ENCODE measurements around the gene RAD51D. TPM values are rescaled to one million over a fixed set of nuclear protein-coding genes. Genes with fewer than 3 reads are reported as not detected.
"Not testable (repeated sequence)": the region's sequence is repeated elsewhere in the genome, so short reads cannot be mapped to it uniquely, and the experiment has no call there.

Gene RAD51D
- polyA plus RNA-seq, 1 donor from 2014 or later, result 19.0 TPM

DNA sequence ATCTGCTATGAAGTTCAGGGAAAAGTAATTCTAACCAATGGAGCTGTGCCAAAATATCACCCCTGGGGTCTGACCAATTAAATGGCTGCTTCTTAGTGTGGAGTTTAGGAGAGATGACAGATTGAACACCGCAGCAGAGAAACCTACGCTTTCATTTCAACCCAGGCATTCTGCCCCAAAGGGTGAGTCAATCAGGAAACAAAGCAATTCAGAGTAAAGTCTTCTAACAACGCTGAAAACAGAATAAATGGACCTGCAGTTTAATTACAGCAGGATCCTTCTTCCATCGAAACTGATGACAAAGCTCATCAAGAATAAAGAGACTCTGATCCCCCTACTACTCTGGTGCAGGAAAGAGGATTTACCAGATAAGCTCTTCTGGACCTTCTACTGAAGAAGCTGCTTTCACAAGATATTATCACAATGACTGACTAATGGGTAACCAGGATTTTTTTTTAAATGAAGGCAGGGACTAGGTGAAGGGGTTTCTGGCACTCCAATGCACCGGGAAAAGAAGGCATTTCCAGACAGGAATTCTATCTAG, 72.8 kb downstream of the RAD51D start:
- Histone ChIP-seq H3K4me3 (ENCODE audit: low read length) (no peak overlapping the region), H3F3A (ENCODE audit: insufficient read depth, low read length, poor library complexity, severe bottlenecking) (no peaks in the 10 kb centered on the region), H3K4me2 (ENCODE audit: low read length) (no peak overlapping the region), H3K79me2 (replicated peaks; ENCODE audit: insufficient read depth, low read length) (no peaks in the 10 kb centered on the region), H3K9me2 (ENCODE audit: insufficient read depth, low read length) (no peaks in the 10 kb centered on the region), H3K9ac (ENCODE audit: low read length) (no peak overlapping the region), H2AFZ (ENCODE audit: low read depth, low read length) (no peak overlapping the region), H3K27me3 (ENCODE audit: insufficient read depth, low read depth, low read length) (no peaks in the 10 kb centered on the region), H3K9me3 (ENCODE audit: low read length) (no peaks in the 10 kb centered on the region), H3K36me3 (ENCODE audit: insufficient read depth, low read length) (no peaks in the 10 kb centered on the region), H3K27ac (ENCODE audit: low read length) (no peak overlapping the region), H4K20me1 (ENCODE audit: insufficient read depth) (no peaks in the 10 kb centered on the region)
- no peak for TF ChIP-seq SMC3 (conservative IDR thresholded peaks at IDR 0.05; ENCODE audit: poor library complexity)
- no peak for TF ChIP-seq EZH2 (IDR thresholded peaks at IDR 0.05; ENCODE audit: borderline replicate concordance, insufficient read depth, low read length, poor library complexity, severe bottlenecking)
- TF ChIP-seq, protein P1, sequence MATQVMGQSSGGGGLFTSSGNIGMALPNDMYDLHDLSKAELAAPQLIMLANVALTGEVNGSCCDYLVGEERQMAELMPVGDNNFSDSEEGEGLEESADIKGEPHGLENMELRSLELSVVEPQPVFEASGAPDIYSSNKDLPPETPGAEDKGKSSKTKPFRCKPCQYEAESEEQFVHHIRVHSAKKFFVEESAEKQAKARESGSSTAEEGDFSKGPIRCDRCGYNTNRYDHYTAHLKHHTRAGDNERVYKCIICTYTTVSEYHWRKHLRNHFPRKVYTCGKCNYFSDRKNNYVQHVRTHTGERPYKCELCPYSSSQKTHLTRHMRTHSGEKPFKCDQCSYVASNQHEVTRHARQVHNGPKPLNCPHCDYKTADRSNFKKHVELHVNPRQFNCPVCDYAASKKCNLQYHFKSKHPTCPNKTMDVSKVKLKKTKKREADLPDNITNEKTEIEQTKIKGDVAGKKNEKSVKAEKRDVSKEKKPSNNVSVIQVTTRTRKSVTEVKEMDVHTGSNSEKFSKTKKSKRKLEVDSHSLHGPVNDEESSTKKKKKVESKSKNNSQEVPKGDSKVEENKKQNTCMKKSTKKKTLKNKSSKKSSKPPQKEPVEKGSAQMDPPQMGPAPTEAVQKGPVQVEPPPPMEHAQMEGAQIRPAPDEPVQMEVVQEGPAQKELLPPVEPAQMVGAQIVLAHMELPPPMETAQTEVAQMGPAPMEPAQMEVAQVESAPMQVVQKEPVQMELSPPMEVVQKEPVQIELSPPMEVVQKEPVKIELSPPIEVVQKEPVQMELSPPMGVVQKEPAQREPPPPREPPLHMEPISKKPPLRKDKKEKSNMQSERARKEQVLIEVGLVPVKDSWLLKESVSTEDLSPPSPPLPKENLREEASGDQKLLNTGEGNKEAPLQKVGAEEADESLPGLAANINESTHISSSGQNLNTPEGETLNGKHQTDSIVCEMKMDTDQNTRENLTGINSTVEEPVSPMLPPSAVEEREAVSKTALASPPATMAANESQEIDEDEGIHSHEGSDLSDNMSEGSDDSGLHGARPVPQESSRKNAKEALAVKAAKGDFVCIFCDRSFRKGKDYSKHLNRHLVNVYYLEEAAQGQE (IDR thresholded peaks at IDR 0.05; ENCODE audit: borderline replicate concordance), result no peak
- no peak for TF ChIP-seq RAD21 (conservative IDR thresholded peaks at IDR 0.05)
- TF ChIP-seq, protein P2, sequence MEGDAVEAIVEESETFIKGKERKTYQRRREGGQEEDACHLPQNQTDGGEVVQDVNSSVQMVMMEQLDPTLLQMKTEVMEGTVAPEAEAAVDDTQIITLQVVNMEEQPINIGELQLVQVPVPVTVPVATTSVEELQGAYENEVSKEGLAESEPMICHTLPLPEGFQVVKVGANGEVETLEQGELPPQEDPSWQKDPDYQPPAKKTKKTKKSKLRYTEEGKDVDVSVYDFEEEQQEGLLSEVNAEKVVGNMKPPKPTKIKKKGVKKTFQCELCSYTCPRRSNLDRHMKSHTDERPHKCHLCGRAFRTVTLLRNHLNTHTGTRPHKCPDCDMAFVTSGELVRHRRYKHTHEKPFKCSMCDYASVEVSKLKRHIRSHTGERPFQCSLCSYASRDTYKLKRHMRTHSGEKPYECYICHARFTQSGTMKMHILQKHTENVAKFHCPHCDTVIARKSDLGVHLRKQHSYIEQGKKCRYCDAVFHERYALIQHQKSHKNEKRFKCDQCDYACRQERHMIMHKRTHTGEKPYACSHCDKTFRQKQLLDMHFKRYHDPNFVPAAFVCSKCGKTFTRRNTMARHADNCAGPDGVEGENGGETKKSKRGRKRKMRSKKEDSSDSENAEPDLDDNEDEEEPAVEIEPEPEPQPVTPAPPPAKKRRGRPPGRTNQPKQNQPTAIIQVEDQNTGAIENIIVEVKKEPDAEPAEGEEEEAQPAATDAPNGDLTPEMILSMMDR (IDR thresholded peaks at IDR 0.05; ENCODE audit: poor library complexity, severe bottlenecking), result no peak
- TF ChIP-seq TAF1 (IDR thresholded peaks at IDR 0.05; ENCODE audit: low read depth), result no peak
- TF ChIP-seq POLR2AphosphoS5 (IDR thresholded peaks at IDR 0.05), result no peak
- no peak for TF ChIP-seq MXI1 (conservative IDR thresholded peaks at IDR 0.05; ENCODE audit: poor library complexity, severe bottlenecking)
- TF ChIP-seq EP300 (conservative IDR thresholded peaks at IDR 0.05; ENCODE audit: poor library complexity, severe bottlenecking), result no peak

DNA sequence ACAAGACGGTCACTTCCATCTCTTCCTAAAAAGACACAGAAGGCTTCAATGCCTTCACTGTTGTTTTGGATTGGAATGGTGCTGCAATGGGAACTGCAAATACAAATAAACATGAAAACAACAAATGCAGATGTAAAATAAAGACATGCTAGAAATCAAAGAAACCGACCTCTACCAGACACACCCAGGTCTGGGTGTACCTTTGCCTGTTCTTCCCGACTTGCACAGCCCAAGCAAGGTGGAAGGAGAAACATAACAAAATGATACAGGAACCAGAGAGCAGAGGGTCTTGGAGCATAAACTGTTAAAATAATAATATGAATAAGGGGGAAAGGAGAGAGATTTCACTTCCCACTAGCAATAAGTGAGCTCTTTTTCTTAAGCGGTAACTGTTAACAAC, 73.4 kb downstream of the RAD51D start:
- Histone ChIP-seq H3K9me2 (ENCODE audit: insufficient read depth, low read length) (no peaks in the 10 kb centered on the region), H3K27me3 (ENCODE audit: insufficient read depth, low read depth, low read length) (no peaks in the 10 kb centered on the region), H2AFZ (ENCODE audit: low read depth, low read length) (no peak overlapping the region), H3K9me3 (ENCODE audit: low read length) (no peaks in the 10 kb centered on the region), H3K4me3 (ENCODE audit: low read length) (no peak overlapping the region), H3K4me2 (ENCODE audit: low read length) (no peak overlapping the region), H3K36me3 (ENCODE audit: insufficient read depth, low read length) (no peaks in the 10 kb centered on the region), H3K79me2 (replicated peaks; ENCODE audit: insufficient read depth, low read length) (no peaks in the 10 kb centered on the region), H4K20me1 (ENCODE audit: insufficient read depth) (no peaks in the 10 kb centered on the region), H3K27ac (ENCODE audit: low read length) (no peak overlapping the region), H3K9ac (ENCODE audit: low read length) (no peak overlapping the region), H3F3A (ENCODE audit: insufficient read depth, low read length, poor library complexity, severe bottlenecking) (no peaks in the 10 kb centered on the region)
- no peak for TF ChIP-seq MXI1 (conservative IDR thresholded peaks at IDR 0.05; ENCODE audit: poor library complexity, severe bottlenecking)
- no peak for TF ChIP-seq SMC3 (conservative IDR thresholded peaks at IDR 0.05; ENCODE audit: poor library complexity)
- TF ChIP-seq TAF1 (IDR thresholded peaks at IDR 0.05; ENCODE audit: low read depth), result no peak
- TF ChIP-seq, protein P1 (IDR thresholded peaks at IDR 0.05; ENCODE audit: borderline replicate concordance), result no peak
- no peak for TF ChIP-seq EP300 (conservative IDR thresholded peaks at IDR 0.05; ENCODE audit: poor library complexity, severe bottlenecking)

DNA sequence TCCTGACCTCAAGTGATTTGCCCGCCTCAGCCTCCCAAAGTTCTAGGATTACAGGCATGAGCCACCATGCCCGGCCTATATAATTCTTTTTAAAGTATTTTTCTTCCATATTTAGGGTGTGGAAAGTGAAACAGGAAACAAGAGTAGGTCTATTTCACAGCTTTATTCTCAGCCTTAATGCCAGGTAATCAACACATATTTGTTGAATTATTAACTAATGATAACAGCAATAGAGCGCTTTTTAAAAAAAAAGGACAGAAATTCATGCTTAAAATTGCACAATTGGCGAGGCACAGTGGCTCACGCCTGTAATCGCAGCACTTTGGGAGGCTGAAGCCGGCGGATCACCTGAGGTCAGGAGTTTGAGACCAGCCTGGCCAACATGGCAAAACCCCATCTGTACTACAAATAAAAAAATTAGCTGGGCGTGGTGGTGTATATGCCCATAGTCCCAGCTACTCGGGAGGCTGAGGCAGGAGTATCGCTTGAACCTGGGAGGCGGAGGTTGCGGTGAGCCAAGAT, 74.1 kb downstream of the RAD51D start:
- not testable (repeated sequence) for H3K27me3 ChIP-seq (ENCODE audit: insufficient read depth, low read depth, low read length); H3K9me3 ChIP-seq (ENCODE audit: low read length); H4K20me1 ChIP-seq (ENCODE audit: insufficient read depth); H3K36me3 ChIP-seq (ENCODE audit: insufficient read depth, low read length); H3K9ac ChIP-seq (ENCODE audit: low read length); H3K4me2 ChIP-seq (ENCODE audit: low read length); H2AFZ ChIP-seq (ENCODE audit: low read depth, low read length); H3K79me2 ChIP-seq (replicated peaks; ENCODE audit: insufficient read depth, low read length); H3F3A ChIP-seq (ENCODE audit: insufficient read depth, low read length, poor library complexity, severe bottlenecking); H3K4me3 ChIP-seq (ENCODE audit: low read length); H3K27ac ChIP-seq (ENCODE audit: low read length); H3K9me2 ChIP-seq (ENCODE audit: insufficient read depth, low read length)

All from neural cell (in vitro differentiated cells).